SK-N-SH treated with all-trans-retinoic acid at 6 μM for 48 hours (cell line): ENCODE results near the gene DGKZ.

Experiments used
- ATAC-seq: fragments of 200-7000 bp; cut with Tn5 transposase; 3 replicates; pipeline ENCODE4 v1.9.1; 2020; ENCODE audit warnings: mild to moderate bottlenecking, moderate library complexity
- ARNTL ChIP-seq: fragments of 450-650 bp; formaldehyde crosslinking; IDR thresholded peaks from 2 replicates; pipeline ENCODE4 v1.5.0; 2020; ENCODE audit warnings: low read depth, mild to moderate bottlenecking, moderate library complexity, borderline replicate concordance
- BACH2 ChIP-seq: fragments of 250-450 bp; sonication (Bioruptor Pico); IDR thresholded peaks from 2 replicates; pipeline ENCODE4 v1.9.0; 2021; ENCODE audit warnings: mild to moderate bottlenecking, borderline replicate concordance
- CSDC2 ChIP-seq: fragments of 250-450 bp; sonication (Bioruptor Pico); IDR thresholded peaks from 2 replicates; pipeline ENCODE4 v1.5.0; 2020; ENCODE audit warnings: mild to moderate bottlenecking, moderate library complexity
- CSRNP3 ChIP-seq: fragments of 250-450 bp; sonication (Bioruptor Pico); IDR thresholded peaks from 2 replicates; pipeline ENCODE4 v1.5.1; 2021; ENCODE audit warnings: mild to moderate bottlenecking, moderate library complexity
- ESRRG ChIP-seq: fragments of 250-450 bp; sonication (Bioruptor Pico); IDR thresholded peaks from 2 replicates; pipeline ENCODE4 v1.6.1; 2021; ENCODE audit warnings: mild to moderate bottlenecking
- GLIS3 ChIP-seq: fragments of 250-450 bp; sonication (Bioruptor Pico); IDR thresholded peaks from 2 replicates; pipeline ENCODE4 v1.5.0; 2020; ENCODE audit warnings: mild to moderate bottlenecking, moderate library complexity
- ISL1 ChIP-seq: fragments of 250-450 bp; sonication (Bioruptor Pico); IDR thresholded peaks from 2 replicates; pipeline ENCODE4 v2.1.2; 2022; ENCODE audit warnings: mild to moderate bottlenecking, moderate library complexity
- OSR1 ChIP-seq: fragments of 250-450 bp; sonication (Bioruptor Pico); IDR thresholded peaks from 2 replicates; pipeline ENCODE4 v1.8.0; 2022; ENCODE audit warnings: moderate library complexity, mild to moderate bottlenecking, inconsistent platforms
- PPARA ChIP-seq: fragments of 250-450 bp; sonication (Bioruptor Pico); IDR thresholded peaks from 2 replicates; pipeline ENCODE4 v1.5.0; 2020; ENCODE audit warnings: mild to moderate bottlenecking, borderline replicate concordance
- RARB ChIP-seq: fragments of 250-450 bp; sonication (Bioruptor Pico); IDR thresholded peaks from 2 replicates; pipeline ENCODE4 v1.8.0; 2021; ENCODE audit warnings: mild to moderate bottlenecking, moderate library complexity
- SNAI2 ChIP-seq: fragments of 250-450 bp; sonication (Bioruptor Pico); IDR thresholded peaks from 2 replicates; pipeline ENCODE4 v1.5.0; 2020; ENCODE audit warnings: mild to moderate bottlenecking, moderate library complexity
- TCF4 ChIP-seq: fragments of 250-450 bp; sonication (Bioruptor Pico); IDR thresholded peaks from 2 replicates; pipeline ENCODE4 v1.8.0; 2021; ENCODE audit warnings: mild to moderate bottlenecking, moderate library complexity, borderline replicate concordance
- ZC3H10 ChIP-seq: fragments of 250-450 bp; sonication (Bioruptor Pico); IDR thresholded peaks from 2 replicates; pipeline ENCODE4 v1.5.1; 2021; ENCODE audit warnings: mild to moderate bottlenecking, moderate library complexity
- ZFP3 ChIP-seq: fragments of 250-450 bp; sonication (Bioruptor Pico); IDR thresholded peaks from 2 replicates; pipeline ENCODE4 v1.5.0; 2020; ENCODE audit warnings: mild to moderate bottlenecking, moderate library complexity
- ZFP30 ChIP-seq: fragments of 450-650 bp; formaldehyde crosslinking; IDR thresholded peaks from 2 replicates; pipeline ENCODE4 v1.5.0; 2022; ENCODE audit warnings: mild to moderate bottlenecking, moderate library complexity
- ZNF565 ChIP-seq: fragments of 450-650 bp; formaldehyde crosslinking; conservative IDR thresholded peaks from 2 replicates; pipeline ENCODE4 v1.5.0; 2020; ENCODE audit warnings: low read depth, mild to moderate bottlenecking, moderate library complexity
- ZNF70 ChIP-seq: fragments of 450-650 bp; formaldehyde crosslinking; IDR thresholded peaks from 2 replicates; pipeline ENCODE4 v1.5.0; 2020; ENCODE audit warnings: mild to moderate bottlenecking, moderate library complexity
- ZNF8 ChIP-seq: fragments of 450-650 bp; formaldehyde crosslinking; IDR thresholded peaks from 2 replicates; pipeline ENCODE4 v1.5.0; 2020; ENCODE audit warnings: mild to moderate bottlenecking, moderate library complexity
- TF ChIP-seq, protein P1 (sequence below): fragments of 250-450 bp; sonication (Bioruptor Pico); IDR thresholded peaks from 2 replicates; pipeline ENCODE4 v1.5.1; 2020; ENCODE audit warnings: low read depth, mild to moderate bottlenecking, moderate library complexity
- TF ChIP-seq, protein P2 (sequence below): fragments of 250-450 bp; sonication (Bioruptor Pico); IDR thresholded peaks from 2 replicates; pipeline ENCODE4 v1.8.0; 2020; ENCODE audit warnings: mild to moderate bottlenecking, moderate library complexity, borderline replicate concordance

DGKZ gene

GRCh38 chr11:46331282-46331984, 15.8 kb upstream of the DGKZ start:
- no peak for ATAC-seq
- TF ChIP-seq ZNF70 (CRISPR knock-in tag) (no peak), GLIS3 (CRISPR knock-in tag) (no peak)
- TF ChIP-seq, all 23 proteins: peak for 0

DNA sequence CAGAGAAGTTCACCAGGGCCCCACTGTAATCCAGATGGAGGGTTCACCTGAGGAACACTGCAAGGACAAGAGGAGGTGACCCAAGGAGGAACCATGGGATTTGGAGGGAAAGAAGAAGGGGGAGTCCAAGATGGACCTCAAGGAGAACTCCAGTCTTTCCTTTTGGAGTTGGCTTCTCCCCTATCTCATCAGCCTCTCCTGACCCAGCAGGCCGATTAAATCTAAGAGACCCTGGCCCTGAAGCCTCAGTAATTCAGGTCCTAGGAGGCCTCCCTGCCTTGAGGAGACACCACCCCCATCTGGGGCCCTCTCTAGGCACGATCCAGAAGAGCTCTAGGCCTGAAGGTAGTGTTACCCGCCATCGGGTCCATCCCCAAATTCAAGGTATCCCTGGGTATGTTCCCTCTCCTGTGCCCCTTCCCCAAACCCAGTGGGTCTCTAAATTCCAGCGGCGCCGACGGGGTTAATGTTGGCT, 15.1 kb upstream of the DGKZ start:
- no peak for ATAC-seq
- TF ChIP-seq SNAI2, result no peak
- TF ChIP-seq PPARA, result no peak
- TF ChIP-seq ZC3H10 (CRISPR knock-in tag), result no peak
- TF ChIP-seq ZFP3 (CRISPR knock-in tag), result no peak
- TF ChIP-seq RARB (CRISPR knock-in tag), result no peak
- TF ChIP-seq CSDC2 (CRISPR knock-in tag), result no peak
- TF ChIP-seq, all 23 proteins: peak for 0

DNA sequence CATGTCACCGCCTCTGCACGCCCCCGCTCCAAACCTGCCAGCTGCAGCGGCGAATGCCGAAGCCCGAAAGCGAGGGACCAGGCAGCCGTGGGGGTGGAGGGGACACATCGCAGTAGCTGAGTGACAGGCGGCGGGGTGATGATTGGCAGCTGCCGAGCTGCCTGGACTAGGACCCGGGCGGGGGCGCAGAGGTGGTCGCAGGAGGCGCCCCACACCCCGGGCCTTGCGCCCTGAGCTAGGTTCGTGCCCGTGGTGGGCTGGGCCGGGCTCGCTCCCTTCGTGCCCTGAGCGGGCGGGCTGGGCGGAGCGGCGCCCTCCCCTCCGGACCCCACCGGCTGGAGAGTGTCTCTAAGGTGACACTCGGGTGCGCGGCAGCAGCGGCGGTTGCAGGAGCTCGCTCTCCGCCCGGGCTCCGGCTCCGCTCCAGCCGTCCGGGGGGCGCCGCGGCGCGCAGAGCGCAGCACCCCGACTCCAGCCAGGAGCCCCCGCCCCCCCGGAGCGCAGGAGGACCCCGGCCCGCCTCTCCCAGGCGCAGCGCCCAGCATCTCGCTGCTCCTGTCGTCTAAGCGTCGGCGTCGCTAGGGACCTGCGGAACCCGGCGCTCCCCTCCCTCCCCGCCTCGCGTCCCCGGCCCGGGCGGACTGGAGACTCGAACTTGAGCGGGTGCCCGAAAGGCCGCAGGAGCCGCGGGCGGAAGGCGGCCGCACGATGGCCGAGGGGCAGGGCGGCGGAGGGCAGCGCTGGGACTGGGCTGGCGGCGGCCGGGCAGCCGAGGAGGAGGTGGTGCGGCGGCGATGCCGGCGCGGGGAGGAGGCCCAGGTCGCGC, 14.5 kb upstream of the DGKZ start:
- TF ChIP-seq CSRNP3 (CRISPR knock-in tag), result no peak
- TF ChIP-seq ZNF8, result no peak
- no peak for TF ChIP-seq ISL1 (CRISPR knock-in tag)
- no peak for TF ChIP-seq ESRRG (CRISPR knock-in tag)
- no peak for TF ChIP-seq ZFP3 (CRISPR knock-in tag)
- TF ChIP-seq ZC3H10 (CRISPR knock-in tag), result no peak
- no peak for TF ChIP-seq OSR1
- TF ChIP-seq ZFP30 (CRISPR knock-in tag), result no peak
- TF ChIP-seq BACH2 (CRISPR knock-in tag), result no peak
- TF ChIP-seq TCF4, result no peak
- no peak for TF ChIP-seq GLIS3 (CRISPR knock-in tag)
- TF ChIP-seq RARB (CRISPR knock-in tag), result no peak
- TF ChIP-seq CSDC2 (CRISPR knock-in tag), result no peak
- TF ChIP-seq, protein P1, sequence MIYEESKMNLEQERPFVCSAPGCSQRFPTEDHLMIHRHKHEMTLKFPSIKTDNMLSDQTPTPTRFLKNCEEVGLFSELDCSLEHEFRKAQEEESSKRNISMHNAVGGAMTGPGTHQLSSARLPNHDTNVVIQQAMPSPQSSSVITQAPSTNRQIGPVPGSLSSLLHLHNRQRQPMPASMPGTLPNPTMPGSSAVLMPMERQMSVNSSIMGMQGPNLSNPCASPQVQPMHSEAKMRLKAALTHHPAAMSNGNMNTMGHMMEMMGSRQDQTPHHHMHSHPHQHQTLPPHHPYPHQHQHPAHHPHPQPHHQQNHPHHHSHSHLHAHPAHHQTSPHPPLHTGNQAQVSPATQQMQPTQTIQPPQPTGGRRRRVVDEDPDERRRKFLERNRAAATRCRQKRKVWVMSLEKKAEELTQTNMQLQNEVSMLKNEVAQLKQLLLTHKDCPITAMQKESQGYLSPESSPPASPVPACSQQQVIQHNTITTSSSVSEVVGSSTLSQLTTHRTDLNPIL (CRISPR knock-in tag), result no peak
- no peak for TF ChIP-seq PPARA
- TF ChIP-seq, protein P2, sequence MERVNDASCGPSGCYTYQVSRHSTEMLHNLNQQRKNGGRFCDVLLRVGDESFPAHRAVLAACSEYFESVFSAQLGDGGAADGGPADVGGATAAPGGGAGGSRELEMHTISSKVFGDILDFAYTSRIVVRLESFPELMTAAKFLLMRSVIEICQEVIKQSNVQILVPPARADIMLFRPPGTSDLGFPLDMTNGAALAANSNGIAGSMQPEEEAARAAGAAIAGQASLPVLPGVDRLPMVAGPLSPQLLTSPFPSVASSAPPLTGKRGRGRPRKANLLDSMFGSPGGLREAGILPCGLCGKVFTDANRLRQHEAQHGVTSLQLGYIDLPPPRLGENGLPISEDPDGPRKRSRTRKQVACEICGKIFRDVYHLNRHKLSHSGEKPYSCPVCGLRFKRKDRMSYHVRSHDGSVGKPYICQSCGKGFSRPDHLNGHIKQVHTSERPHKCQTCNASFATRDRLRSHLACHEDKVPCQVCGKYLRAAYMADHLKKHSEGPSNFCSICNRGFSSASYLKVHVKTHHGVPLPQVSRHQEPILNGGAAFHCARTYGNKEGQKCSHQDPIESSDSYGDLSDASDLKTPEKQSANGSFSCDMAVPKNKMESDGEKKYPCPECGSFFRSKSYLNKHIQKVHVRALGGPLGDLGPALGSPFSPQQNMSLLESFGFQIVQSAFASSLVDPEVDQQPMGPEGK (CRISPR knock-in tag), result no peak
- no peak for TF ChIP-seq ARNTL (CRISPR knock-in tag)

GRCh38 chr11:46333394-46333947, 13.8 kb upstream of the DGKZ start:
- ATAC-seq, result no peak
- no peak for TF ChIP-seq ZNF70 (CRISPR knock-in tag)
- TF ChIP-seq ARNTL (CRISPR knock-in tag), result no peak
- no peak for TF ChIP-seq CSRNP3 (CRISPR knock-in tag)

More for the DNA sequence above, 14.5 kb upstream of the DGKZ start:
- ATAC-seq, result peak; percentile 42

DNA sequence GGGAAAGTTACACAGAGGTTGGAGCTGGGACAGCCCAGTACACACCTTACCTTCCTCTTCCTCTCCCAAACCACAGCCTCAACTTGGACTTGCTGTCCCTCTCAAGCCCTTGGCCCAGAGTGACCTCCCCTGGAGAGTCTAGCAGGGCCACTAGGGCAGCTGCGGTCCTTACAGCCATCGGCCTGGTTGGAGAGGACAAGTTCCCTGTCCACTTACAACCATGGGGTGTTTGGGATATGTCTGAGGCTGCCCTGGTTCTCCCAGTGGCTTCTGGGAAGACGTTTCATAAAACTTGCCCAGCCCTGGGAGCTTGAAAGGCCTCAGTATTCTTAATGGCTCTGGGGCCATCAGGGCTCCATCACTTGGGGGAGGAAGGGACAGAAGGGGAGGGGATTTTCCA, 13.1 kb upstream of the DGKZ start:
- TF ChIP-seq ARNTL (CRISPR knock-in tag) (no peak), ZNF70 (CRISPR knock-in tag) (no peak), BACH2 (CRISPR knock-in tag) (no peak), ZNF565 (no peak)
- ATAC-seq, result no peak
